Stimulated activated CD8-positive, alpha-beta memory T cell treated with anti-CD3 and anti-CD28 coated beads, Interleukin-4, amount 100 ng/mL, for 4 hours (primary cell): Measurements from ENCODE around the gene VSIG10L2.
"Not testable (repeated sequence)": the region's sequence is repeated elsewhere in the genome, so short reads cannot be mapped to it uniquely, and the experiment has no call there.

Experiments
- DNase-seq, 2 donors: peaks; one replicate each; pipeline ENCODE4 v3.0.0-alpha.2; 2020; ENCODE audit warnings: low read depth in 2 of 2, low spot score in 1 of 2

Gene VSIG10L2

DNA sequence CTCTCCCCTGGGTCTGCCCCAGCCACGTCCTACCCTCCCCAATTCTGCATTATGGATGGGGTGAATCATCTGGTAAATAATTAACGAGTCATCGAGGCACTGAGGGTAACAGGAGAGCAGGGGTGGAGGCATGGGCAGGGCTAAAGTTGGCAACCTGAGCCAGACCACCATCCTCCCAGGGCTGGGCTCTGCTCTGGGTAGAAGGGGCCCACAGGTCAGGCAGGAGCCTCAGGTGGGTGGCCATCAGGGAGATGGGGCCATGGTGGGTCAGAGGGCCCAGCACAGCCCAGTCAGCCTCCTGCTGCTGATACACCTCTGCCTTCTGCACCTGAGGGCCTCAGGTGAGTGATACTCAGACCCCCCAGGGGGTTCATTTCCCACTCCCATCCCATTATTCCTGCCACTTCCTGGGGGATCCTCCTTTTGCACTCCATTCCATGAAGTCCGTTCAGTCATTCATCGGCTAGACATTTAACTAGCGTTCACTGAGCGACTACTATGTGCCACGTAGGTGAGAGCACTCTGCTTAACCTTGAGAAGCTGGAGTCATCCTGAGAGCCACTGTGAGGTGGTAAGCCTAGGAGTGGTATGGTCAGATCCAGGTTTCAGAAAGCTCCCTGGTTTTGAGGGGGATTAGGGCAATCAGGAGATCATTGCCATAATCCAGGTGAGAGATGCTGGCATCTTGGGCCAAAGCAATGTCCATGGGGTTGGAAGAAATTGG is at the start of gene VSIG10L2:
Gene VSIG10L2, plus strand, starts transcription at position 248 of the 724 bp plus-strand sequence. Its CDS starts 12 bp downstream, at position 260.
- DNase-seq, result no peak

- no peak for DNase-seq
Measured at GRCh38 chr11:125901872-125902271, 44.0 kb upstream of the VSIG10L2 start.

GRCh38 chr11:125902277-125902926 is 43.4 kb upstream of the VSIG10L2 start:
- DNase-seq, result no peak

GRCh38 chr11:125902927-125903710 is 42.7 kb upstream of the VSIG10L2 start, which contains the start of gene PUS3:
Gene PUS3, minus strand, starts transcription at chr11:125903206. Its CDS starts 6,922 bp downstream, at chr11:125896284.
- peak; percentile 74 to 75 for DNase-seq

DNA sequence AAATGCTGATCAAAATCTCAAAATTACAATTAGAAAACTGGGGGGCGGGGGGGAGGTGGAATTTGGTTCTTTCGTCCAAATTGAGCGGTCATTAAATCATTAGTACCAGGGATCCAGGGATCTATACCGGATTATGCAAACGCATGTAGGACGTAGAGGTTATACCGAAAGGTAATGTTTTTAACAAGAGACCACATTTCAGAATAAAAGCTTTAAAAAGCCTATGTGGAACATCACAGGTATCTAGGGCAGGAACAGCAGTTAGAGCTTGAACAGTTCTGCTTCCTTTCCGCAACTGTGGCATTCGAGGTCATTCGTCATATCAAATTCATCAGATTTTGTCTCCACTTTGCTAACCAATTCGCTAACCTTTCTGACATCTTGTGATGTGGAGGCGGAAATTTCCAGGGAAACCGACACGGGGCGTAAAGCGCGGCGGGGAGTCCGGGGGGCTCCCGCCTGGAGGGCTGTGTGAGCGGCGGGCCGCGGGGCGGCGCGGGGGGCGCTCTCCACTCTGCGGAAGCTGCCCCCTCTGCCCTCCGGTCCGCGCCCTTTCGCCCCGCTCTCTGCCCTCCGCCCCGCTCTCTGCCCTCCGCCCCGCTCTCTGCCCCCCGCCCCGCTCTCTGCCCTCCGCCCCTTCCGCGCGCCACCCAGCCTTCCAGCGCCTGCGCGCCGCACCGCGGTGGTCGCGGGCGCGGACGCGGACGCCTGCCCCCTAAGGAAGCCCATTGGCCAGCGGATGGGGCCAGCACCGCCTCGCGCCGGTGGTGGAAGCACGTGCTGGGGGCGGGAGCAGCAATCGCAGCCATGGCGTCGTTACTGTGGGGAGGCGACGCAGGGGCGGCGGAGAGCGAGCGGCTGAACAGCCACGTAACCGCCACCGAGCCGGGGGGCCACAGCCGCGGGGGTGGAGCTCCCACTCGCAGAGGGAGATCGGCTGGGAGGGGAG is 41.9 kb upstream of the VSIG10L2 start, which contains the start of gene DDX25:
Gene DDX25, plus strand, starts transcription at position 798 of the 949 bp plus-strand sequence. Its CDS starts 10 bp downstream, at position 808.
- no peak for DNase-seq

DNA sequence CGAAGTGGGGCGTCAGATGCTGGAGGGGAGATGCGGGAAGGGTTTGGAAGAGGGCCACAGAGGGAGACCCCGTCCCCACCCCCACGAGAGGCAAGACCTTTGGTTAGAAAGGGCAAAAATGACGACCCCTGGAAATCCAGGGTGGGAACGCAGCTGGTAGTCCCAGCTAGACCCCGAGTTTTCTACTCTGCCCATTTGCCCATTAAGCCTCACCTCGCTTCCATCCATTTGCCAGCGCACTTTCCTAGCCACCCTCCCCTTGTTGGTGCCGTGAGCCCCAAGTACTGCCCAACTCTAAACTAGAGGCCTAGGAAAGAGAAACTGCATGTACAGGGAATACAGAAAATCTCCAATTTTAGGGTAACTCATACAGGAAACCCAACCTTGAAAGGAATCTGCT is 41.2 kb upstream of the VSIG10L2 start:
- DNase-seq, result no peak

DNA sequence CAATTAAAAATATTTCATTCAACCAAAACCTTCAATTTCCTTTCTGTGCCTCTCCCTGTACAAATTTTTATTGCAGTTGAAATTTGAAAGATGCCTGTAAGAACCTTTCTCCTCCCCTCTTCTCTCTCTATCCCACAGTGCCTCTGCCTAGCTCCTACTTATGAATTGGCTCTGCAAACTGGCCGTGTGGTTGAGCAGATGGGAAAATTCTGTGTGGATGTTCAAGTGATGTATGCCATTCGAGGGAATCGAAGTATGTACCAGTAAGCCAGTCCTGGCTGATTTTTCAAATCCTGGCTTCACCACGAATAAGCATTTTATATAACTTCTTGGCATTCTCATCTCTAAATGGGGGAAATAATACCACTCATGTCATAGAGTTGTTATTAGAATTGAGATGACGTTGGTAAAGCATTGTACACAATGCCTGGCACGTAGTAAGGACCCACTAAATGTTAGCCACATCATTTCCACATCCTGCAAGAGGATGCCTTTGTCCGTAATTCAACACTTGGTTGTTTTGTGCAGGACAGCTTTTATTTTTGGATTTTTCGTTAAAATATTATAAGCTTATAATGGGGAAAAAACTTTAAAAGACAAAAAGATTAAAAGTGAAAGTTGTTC is 35.5 kb upstream of the VSIG10L2 start:
- no peak for DNase-seq

DNA sequence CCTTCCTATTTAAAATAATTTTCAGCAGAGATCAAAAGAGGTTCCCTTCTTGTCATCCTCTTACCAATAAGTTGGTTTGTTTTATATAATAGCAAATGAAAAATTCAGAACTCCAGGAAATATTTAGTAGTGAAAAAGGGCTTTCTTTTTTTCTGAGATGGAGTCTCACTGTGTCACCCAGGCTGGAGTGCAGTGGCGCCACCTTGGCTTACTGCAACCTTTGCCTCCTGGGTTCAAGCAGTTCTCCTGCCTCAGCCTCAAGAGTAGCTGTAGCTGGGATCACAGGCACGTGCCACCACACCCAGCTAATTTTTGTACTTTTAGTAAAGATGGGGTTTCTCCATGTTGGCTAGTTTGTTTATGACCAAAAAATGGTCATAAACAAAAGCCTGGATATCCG is 31.2 kb upstream of the VSIG10L2 start:
- DNase-seq, result not testable (repeated sequence)

DNA sequence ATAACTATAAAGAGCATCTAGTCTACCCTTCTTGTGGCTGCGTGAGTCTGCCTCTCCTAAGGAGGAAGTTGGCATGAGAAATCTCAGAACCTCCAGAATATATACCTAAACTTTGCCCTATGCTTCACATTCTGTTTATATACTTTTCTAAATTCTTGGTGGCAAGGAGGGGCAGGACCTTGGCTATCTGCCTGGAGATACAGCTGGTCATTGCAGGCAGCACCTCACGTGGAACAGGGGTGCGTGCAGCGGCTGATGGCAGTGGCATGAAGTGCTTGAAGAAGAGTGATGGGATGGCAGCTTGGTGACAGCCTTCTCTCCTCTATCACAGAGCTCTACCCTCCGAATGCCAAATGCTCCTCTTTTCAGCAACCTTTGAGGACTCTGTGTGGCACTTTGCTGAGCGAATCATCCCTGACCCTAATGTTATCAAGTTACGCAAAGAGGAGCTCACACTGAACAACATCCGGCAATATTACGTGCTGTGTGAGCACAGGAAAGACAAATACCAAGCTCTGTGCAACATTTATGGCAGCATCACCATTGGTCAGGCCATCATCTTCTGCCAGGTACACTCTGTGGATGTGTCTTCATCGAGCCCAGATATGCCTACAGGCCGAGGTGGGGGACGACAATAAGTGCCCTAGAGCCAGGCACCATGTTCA is 29.0 kb upstream of the VSIG10L2 start:
- DNase-seq, result no peak

DNA sequence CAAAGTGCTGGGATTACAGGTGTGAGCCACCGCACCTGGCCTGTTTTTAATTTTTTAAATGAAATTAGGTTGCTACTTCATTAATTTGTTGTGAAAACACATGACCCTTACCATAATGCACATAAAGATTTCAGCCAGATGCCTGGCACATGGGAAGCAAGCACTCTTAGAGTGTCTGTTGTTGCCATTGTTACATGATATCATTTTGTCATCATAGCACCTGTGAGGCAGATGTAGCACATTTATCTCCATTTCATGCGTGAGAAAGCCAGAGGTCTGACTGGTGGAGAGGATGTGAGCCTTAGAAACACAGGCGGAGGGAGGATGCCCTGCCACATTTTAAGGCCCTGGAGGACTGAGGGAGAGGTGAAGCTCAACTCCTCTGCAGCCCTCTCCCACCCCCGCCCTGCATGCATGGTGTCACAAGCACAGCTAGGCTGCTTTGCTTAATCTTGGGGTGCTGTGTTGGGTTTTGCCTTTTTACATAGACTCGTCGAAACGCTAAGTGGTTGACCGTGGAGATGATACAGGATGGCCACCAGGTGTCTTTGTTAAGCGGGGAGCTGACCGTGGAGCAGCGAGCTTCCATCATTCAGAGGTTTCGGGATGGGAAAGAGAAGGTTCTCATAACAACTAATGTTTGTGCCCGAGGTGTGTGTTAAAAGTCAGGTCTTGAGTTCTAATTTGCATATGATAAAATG is 27.6 kb upstream of the VSIG10L2 start:
- no peak for DNase-seq

- no peak for DNase-seq
Measured at GRCh38 chr11:125921042-125921441, 24.8 kb upstream of the VSIG10L2 start.

DNA sequence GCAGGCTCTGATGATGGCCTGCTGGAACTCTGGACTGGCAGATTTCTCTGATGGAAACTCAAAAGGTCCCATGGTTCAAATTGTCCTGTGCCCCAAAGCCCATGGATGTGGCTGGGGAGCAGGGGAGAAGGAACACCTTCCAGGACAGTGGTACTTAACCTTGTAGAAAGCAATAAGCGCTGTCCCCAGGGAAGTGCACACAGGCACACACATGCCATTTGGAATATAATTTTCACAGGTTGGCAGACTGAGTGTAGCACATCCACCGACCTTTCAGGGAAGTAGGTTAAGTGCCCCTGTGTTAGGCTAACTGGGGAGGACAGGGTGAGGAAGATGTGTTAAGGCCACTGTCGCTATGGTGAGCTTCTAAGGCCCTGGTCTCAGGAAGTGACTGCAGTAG is 23.7 kb upstream of the VSIG10L2 start:
- DNase-seq, result no peak

DNA sequence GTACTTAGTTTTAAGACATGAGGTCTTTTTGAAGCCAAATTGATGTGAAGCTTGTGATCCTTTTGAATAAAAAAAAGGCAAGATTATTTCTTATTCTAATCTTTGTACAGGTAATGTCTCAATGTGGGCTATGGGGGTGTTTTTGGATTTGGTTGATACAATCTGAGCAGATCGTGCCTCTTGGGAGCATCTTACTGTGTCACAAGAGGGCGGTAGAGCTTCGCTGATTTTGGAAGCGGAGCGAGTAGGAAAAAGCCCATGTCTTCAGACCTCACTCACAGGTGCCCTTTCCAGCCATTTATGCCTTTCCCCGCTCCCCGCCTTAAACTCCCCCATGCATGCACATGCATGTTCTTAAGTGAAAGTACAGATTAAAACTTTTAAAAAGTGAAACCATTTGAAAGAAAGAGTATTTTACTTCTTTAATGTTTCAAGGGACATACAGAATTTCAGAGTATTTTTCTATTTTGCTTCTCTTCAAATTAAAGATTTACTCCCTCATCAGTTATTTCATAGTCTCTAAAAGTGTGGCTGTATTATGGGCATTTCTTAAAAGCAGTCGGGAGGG is 22.7 kb upstream of the VSIG10L2 start:
- DNase-seq, result peak in 1 of 2 donors; percentile 22

- DNase-seq, result no peak
Measured at GRCh38 chr11:125923633-125924032, 22.2 kb upstream of the VSIG10L2 start.

DNA sequence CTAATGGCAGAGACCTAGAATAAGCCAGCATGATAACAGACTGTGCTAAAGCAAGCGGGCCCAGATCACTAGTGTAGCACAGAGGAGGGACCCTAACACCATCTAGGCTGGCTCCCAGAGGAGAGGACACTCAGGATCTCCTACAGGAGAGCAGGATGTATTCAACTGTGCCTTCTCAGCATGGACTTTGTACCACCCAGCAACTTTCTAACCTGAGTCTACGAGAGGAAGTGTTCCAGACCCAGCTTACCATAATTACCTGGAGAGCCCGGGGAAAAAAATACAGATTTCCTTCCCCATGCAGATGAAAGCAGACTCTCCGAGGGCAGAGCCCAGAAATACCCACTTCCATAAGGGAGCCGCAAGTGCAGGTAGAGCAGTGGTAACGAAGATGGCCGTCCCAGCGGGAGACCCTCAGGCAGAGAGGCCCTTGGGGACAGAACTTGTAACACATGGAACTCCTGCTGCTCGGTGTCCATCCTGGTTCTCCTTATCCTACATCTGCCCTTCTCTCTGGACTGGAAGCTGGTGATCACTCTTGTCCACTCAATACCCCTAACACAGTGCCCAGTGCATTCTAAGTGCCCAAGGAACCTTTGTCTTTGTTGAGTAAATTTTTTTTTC is 21.3 kb upstream of the VSIG10L2 start:
- no peak for DNase-seq

DNA sequence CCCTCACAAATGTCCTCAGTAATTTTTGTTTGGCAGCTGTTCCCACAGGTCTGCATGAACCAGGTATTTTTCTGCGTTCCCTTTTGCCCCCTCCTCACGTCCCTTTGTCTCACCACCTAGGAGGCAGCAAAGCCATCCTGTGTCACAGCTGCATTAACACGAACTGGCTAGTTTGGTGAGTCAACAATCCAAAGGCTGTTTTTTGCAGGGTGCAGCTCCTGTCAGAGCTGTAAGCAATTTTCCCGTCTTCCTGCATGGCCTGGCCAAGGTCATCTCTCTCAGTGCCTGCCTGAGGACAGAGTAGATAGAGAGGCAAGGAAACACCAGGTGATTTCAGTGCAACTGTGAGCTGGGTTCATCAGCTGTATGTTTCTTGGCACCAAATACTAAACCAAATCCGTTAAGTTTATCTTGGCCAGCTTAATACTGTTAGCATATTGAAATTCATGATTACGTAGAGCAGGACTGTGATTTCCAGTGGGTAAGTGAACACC is 20.6 kb upstream of the VSIG10L2 start:
- no peak for DNase-seq

DNA sequence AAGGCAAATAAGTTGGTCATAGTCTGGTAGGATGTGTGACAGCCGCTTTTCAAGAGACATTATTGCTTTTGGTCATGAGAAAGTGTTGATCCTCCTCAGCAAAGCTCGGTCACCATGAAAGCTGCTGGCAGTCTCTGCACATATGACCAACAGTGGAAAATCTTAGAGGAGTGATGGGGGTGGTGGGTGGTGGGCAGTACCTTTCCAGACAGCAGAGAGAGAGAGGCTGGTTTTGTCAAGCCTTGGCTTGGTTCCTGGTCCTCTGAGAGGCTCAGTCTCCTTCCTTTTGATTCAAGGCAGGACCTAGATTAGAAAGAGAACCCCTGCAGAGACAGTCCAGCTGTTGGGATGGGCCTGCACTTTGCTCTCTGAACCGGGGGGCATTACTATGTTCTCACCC is 20.0 kb upstream of the VSIG10L2 start:
- no peak for DNase-seq

DNA sequence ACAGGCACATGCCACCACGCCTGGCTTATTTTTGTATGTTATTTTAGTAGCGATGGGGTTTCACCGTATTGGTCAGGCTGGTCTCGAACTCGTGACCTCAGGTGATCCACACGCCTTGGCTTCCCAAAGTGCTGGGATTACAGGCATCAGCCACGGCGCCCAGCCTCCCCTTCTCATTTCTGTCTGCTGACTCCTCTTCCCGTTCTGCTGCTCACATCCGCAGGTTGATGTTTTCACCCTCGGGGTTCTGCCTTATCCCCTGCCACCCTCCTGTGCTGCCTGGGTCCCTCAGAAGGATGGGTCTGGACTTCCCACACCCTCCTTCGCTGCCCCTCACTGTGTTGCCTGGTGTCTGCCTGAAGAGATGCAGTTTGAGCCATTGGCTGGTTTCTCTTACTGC is 19.2 kb upstream of the VSIG10L2 start:
- DNase-seq, result no peak
